GM19397 (cell line): ENCODE measurements around the gene IGSF22.

Experiments used
- ATAC-seq: cut with Tn5 transposase; IDR thresholded peaks from one replicate; pipeline ENCODE4 v1.9.1; 2021; ENCODE audit warnings: mild to moderate bottlenecking, moderate library complexity; ENCODE audit not compliant: unreplicated experiment

IGSF22 gene

DNA sequence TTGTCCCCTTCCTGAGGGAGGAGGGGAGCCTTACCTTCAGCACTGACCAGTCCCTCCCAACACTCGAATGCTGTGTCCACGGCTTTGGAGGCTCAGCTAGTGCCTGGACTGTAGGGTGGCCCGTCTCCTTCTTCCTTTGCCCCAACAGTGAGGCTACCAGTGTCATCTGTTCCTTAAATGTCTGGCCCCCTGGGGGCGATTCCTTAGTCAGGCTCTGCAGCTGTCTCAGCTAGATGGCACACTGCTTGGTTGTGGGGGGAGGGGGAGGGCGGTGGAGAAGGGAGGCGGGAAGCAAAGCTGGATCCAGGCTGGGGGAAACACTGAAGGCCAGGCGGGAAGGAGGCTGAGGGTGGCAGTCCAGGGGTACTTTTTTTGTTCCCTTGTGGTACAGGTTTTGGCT, at the start of gene IGSF22:
IGSF22 (minus strand) TSS at position 149 of the 400 bp plus-strand sequence. CDS start 1,952 bp downstream, outside the sequence.
- no peak for ATAC-seq

DNA sequence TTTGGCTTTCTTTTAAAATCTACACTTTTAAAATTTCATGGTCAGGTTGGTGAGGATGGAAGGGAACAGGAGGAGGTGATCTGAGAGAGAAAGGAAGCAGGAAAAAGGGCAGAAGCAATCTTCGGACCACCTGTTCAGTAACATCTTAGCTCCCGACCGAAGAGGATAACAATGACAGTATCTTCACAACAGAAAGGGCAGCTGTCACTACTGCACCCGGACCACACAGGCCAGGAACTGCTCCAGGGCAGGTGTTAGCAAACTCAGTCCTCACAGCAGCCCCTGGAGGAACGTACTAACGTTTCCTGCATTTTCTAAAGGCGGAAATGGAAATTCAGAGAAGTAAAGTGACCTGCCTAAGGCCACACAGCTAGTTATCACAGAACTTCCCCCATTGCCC, 48.8 kb upstream of the IGSF22 start:
- ATAC-seq = no peak

GRCh38 chr11:18773681-18774080, 47.7 kb upstream of the IGSF22 start:
- ATAC-seq = no peak

DNA sequence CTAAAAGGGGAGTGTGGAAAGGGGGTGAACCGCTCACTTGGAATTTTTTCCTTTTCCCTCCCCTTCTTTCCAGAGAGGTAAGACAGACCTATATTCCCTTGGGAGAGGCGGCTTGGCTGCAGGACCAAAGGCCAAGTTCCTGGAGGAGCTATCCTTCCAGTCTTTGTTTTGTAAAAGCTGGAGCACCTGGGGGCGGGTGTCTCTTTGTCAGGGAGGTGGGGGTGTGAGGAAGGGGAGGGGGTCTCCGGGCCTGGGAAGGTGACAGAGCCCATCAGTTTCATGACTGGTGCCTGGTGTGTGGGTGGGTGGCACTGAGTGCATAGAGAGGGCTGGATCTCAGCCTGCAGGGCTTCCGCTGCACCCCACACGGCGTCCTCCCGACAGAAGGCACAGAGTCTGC, 47.1 kb upstream of the IGSF22 start:
- ATAC-seq = no peak

GRCh38 chr11:18772211-18772610, 46.2 kb upstream of the IGSF22 start:
- ATAC-seq = no peak

DNA sequence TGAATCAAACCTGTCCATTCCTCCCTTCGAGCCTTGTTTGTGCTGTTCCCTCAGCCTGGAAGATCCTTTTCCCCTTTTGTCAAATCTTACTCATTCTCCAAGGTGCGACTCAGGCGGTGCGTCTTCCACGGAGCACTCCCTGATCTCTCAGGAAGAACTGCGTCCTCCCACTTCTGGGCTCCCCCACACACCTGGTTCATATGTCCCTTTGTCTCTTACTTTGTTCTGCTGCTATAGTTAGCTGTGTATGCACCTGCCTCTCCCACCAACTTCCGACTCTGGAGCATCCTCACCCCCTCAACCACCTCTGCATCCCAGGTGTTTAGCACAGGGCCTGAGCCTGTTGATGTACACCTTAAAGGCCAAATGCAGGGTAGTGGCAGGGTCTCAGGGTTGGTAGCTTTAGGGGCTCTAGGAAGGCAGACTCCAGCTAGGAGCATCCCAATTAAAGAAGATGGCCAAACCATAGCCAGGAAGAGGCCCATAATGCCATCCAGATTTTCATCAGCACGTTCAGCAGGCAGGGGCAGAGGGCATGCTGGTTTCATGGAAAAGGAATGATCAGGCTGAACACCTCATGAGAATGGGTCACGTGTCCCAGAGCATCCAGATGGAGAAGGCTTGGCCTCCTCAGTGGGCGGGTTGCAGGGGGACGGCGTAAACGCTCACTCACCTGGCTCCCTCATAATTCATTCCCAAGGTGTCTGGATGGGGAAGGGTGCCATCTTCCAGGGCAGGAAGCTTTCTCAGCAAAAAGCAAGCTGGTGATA, 45.5 kb upstream of the IGSF22 start:
- ATAC-seq = no peak

DNA sequence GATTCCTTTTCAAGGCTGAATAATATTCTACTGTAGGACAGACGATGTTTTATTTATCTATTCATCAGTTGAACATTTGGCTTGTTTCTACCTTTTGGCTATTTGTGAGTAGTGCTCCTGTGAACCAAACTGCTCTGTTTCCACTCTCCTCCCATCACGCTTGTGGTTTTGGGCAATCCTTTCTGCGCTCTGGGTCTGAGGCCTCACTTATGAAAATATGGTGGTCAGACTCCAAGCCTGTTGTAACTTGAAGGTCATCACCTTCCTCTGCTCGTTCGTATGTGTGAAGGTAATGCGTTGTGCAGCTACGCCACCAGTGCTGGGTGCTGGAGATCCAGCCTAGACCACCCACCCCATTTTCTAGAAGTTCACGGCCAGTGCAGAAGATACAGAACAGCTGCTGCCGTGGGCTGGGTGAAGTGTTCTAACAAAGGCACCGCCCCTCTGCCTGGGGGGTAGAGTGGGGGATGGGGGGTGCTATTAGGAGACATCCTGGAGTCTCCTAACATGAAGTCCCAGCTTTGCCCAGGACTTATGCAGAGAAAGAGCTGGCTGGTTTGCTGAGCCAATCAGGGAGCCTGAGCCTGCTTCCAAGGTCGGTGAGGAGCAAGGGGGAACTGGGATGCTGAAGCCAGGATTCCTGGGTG, 44.6 kb upstream of the IGSF22 start:
- ATAC-seq = no peak

- peak; percentile 70 for ATAC-seq
Measured at GRCh38 chr11:18769802-18770456, 43.9 kb upstream of the IGSF22 start.

GRCh38 chr11:18768978-18769377, 43.0 kb upstream of the IGSF22 start:
- no peak for ATAC-seq

GRCh38 chr11:18768472-18768901, 42.5 kb upstream of the IGSF22 start:
- ATAC-seq = peak; percentile 70

- ATAC-seq = no peak
Measured at GRCh38 chr11:18766015-18766414, 40.0 kb upstream of the IGSF22 start.

- no peak for ATAC-seq
Measured at GRCh38 chr11:18765554-18765953, 39.6 kb upstream of the IGSF22 start.

DNA sequence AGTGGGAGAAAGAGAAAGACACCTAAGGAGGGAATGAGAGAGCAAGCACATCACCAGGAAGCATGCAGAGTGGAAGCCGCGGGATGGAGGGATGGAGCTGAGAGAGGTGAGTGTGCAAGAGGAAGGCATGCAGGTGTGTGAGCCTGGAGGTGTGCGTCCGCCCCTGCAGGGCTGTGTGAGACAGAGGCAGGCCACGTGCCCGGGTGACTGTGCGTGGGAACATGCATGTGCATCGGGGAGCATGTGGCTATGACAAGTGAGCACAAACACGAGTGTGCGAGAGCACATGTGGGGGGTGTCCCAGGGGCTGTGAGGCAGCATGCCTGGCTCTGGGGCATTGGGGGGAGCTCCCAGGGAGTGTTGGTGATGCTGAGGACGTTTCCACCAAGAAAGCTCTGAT, 35.8 kb upstream of the IGSF22 start:
- ATAC-seq = no peak

GRCh38 chr11:18761144-18761543, 35.2 kb upstream of the IGSF22 start:
- ATAC-seq = no peak

GRCh38 chr11:18757811-18758210, 31.8 kb upstream of the IGSF22 start:
- no peak for ATAC-seq

GRCh38 chr11:18756889-18757288, 30.9 kb upstream of the IGSF22 start:
- no peak for ATAC-seq

DNA sequence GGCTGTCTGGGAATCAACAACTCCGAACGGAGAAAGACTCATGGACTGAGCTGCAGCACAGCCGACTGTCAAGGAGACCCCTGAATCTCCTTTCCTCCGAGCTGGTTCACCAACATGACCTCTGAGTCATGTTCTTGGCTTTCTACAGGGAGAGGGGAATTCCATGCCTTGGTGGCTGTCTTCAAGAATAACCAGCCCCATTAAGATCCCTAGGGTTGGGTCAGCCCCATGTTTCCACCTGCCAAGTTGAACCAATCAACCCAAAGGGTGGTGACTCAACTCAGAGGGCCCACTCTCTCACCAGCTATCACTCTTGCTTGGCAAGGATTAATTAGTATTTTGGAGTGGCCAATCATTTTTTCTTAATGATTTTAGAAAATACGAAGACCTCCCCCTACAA, 28.3 kb upstream of the IGSF22 start:
- no peak for ATAC-seq

GRCh38 chr11:18752502-18752901, 26.5 kb upstream of the IGSF22 start:
- ATAC-seq = no peak

DNA sequence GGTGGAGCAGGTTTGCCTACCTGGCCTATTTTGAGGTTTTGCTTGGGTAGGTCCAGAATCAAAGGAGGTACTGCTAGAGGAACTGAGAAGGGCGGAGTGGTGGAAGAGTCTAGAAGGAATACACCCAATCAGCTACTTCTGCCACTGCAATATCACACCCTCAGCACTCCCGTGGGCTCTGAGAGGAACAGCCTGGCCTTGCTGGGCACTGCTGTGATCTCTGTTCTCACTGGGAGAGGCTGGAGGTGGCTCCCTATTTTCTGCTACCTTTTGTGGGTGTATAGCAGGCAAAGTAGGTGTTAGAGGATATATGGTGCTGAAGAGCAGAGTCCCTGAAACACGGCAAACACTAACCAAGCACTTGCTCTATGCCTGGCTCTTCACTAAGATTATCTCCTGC, 25.0 kb upstream of the IGSF22 start:
- no peak for ATAC-seq

GRCh38 chr11:18749681-18750319, 23.8 kb upstream of the IGSF22 start:
- ATAC-seq = no peak

GRCh38 chr11:18748766-18749365, 22.9 kb upstream of the IGSF22 start:
- ATAC-seq = no peak
